ENCODE data around the gene TMEM134. TPM values are rescaled to one million over a fixed set of nuclear protein-coding genes. Genes with fewer than 3 reads are reported as not detected.

Gene TMEM134
- total and polyA plus RNA-seq, 9 of the 15 experiments (the other 6 are each of a cell fraction or from before 2014, with no cell fraction given), result 0.63 to 48.4 (median 10.7) TPM

DNA sequence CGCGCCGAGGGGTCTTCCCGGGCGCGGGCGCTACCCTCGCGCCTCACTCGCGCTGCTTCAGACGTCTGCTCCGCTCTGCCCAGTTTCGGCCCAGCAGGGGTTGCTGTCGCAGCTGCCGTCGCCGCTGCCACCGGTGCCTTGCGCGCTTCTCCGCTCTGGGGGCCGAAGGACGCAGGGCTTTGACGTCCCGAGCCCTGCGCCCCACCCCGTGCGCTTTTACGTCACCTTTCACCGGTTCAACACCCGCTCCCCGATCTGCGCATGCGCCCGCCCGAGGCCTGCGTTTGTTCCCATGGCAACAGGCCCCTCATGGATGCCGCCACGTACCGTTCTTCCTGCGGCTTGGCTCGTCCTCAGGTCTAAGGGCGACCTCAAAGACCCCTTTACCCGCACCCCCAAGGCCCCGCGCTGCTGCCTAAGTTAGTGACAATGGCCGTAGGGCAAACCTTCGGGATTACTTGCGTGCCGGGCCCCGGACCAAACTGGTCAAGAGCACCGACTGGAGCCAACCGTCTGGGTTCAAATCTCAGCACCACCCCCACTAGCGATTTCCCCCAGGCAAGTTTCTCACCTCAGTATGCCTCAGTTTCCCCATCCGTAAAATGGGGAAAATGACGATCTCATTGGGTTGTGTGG, 39.6 kb upstream of the TMEM134 start (continued):
- TF ChIP-seq, protein P1, sequence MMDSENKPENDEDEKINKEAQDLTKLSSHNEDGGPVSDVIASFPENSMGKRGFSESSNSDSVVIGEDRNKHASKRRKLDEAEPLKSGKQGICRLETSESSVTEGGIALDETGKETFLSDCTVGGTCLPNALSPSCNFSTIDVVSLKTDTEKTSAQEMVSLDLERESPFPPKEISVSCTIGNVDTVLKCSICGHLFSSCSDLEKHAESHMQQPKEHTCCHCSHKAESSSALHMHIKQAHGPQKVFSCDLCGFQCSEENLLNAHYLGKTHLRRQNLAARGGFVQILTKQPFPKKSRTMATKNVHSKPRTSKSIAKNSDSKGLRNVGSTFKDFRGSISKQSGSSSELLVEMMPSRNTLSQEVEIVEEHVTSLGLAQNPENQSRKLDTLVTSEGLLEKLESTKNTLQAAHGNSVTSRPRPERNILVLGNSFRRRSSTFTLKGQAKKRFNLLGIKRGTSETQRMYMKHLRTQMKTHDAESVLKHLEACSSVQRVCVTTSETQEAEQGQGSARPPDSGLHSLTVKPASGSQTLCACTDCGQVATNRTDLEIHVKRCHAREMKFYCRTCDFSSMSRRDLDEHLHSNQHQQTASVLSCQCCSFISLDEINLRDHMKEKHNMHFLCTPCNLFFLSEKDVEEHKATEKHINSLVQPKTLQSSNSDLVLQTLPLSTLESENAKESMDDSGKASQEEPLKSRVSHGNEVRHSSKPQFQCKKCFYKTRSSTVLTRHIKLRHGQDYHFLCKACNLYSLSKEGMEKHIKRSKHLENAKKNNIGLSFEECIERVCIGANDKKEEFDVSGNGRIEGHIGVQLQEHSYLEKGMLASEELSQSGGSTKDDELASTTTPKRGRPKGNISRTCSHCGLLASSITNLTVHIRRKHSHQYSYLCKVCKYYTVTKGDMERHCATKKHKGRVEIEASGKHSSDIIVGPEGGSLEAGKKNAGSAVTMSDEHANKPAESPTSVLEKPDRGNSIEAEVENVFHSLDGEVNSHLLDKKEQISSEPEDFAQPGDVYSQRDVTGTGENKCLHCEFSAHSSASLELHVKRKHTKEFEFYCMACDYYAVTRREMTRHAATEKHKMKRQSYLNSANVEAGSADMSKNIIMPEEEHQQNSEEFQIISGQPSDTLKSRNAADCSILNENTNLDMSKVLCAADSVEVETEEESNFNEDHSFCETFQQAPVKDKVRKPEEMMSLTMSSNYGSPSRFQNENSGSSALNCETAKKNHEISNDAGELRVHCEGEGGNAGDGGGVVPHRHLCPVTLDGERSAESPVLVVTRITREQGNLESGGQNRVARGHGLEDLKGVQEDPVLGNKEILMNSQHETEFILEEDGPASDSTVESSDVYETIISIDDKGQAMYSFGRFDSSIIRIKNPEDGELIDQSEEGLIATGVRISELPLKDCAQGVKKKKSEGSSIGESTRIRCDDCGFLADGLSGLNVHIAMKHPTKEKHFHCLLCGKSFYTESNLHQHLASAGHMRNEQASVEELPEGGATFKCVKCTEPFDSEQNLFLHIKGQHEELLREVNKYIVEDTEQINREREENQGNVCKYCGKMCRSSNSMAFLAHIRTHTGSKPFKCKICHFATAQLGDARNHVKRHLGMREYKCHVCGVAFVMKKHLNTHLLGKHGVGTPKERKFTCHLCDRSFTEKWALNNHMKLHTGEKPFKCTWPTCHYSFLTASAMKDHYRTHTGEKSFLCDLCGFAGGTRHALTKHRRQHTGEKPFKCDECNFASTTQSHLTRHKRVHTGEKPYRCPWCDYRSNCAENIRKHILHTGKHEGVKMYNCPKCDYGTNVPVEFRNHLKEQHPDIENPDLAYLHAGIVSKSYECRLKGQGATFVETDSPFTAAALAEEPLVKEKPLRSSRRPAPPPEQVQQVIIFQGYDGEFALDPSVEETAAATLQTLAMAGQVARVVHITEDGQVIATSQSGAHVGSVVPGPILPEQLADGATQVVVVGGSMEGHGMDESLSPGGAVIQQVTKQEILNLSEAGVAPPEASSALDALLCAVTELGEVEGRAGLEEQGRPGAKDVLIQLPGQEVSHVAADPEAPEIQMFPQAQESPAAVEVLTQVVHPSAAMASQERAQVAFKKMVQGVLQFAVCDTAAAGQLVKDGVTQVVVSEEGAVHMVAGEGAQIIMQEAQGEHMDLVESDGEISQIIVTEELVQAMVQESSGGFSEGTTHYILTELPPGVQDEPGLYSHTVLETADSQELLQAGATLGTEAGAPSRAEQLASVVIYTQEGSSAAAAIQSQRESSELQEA (IDR thresholded peaks at IDR 0.05; ENCODE audit: low read depth), result no peak
- TF ChIP-seq ZNF584 (CRISPR knock-in tag; IDR thresholded peaks at IDR 0.05; ENCODE audit: low read depth) (no peak), PTTG1 (tag; IDR thresholded peaks at IDR 0.05; ENCODE audit: low read depth) (no peak)
- TF ChIP-seq, protein P2, sequence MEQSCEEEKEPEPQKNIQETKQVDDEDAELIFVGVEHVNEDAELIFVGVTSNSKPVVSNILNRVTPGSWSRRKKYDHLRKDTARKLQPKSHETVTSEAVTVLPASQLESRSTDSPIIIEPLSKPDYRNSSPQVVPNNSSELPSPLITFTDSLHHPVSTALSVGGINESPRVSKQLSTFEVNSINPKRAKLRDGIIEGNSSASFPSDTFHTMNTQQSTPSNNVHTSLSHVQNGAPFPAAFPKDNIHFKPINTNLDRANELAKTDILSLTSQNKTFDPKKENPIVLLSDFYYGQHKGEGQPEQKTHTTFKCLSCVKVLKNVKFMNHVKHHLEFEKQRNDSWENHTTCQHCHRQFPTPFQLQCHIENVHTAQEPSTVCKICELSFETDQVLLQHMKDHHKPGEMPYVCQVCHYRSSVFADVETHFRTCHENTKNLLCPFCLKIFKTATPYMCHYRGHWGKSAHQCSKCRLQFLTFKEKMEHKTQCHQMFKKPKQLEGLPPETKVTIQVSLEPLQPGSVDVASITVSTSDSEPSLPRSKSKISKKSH (CRISPR knock-in tag; IDR thresholded peaks at IDR 0.05), result no peak

All from K562 (cell line).